Tibial nerve (tissue), 4 donors: ENCODE results near the gene CAMSAP3.

Source experiments
- CTCF ChIP-seq, 5 experiments: fragments of 200-600 bp in 3 of 5; fragments of 450-650 bp in 2 of 5; sonication (generic) in 3 of 5; IDR thresholded peaks; one replicate each; pipeline ENCODE4 v1.5.1; 2016 to 2019; ENCODE audit warnings: antibody characterized with exemption in 5 of 5, mild to moderate bottlenecking in 3 of 5, moderate library complexity in 2 of 5
- EP300 ChIP-seq, 2 donors: sonication (generic); formaldehyde crosslinking; IDR thresholded peaks; one replicate each; pipeline ENCODE4 v1.6.1; 2017; ENCODE audit warnings: antibody characterized with exemption in 2 of 2, mild to moderate bottlenecking in 1 of 2
- POLR2A ChIP-seq, 2 donors: fragments of 450-650 bp; IDR thresholded peaks; one replicate each; pipeline ENCODE4 v1.6.1; 2017; ENCODE audit warnings: antibody characterized with exemption in 2 of 2, mild to moderate bottlenecking in 2 of 2, moderate library complexity in 2 of 2

GRCh38 chr19:7624810-7625209 is 29.1 kb downstream of the CAMSAP3 start:
- TF ChIP-seq CTCF (IDR thresholded peaks at IDR 0.05) (no peak), POLR2A (IDR thresholded peaks at IDR 0.05) (no peak), EP300 (IDR thresholded peaks at IDR 0.05) (no peak)
